Stimulated activated CD8-positive, alpha-beta memory T cell treated with anti-CD3 and anti-CD28 coated beads, Interleukin-4, amount 100 ng/mL, for 4 hours (primary cell): ENCODE measurements around the gene CNTN6.

Source experiments
- DNase-seq, 2 donors: peaks; one replicate each; pipeline ENCODE4 v3.0.0-alpha.2; 2020; ENCODE audit warnings: low read depth in 2 of 2, low spot score in 1 of 2

Gene CNTN6

GRCh38 chr3:1400571-1400970 lies 307.7 kb downstream of the CNTN6 start:
- DNase-seq: no peak

- no peak for DNase-seq
These were observed 311.6 kb downstream of the CNTN6 start for GRCh38 chr3:1404270-1404962.

GRCh38 chr3:1406250-1406649 lies 313.4 kb downstream of the CNTN6 start:
- DNase-seq: no peak

- DNase-seq: no peak
These were observed 328.8 kb downstream of the CNTN6 start for GRCh38 chr3:1421577-1421976.

GRCh38 chr3:1423566-1424089 lies 330.8 kb downstream of the CNTN6 start:
- DNase-seq: no peak

- no peak for DNase-seq
These were observed 346.6 kb downstream of the CNTN6 start for GRCh38 chr3:1439395-1439794.

- DNase-seq: no peak
These were observed 349.4 kb downstream of the CNTN6 start for GRCh38 chr3:1442271-1442670.

- DNase-seq: no peak
These were observed 351.4 kb downstream of the CNTN6 start for GRCh38 chr3:1444195-1444594.

- DNase-seq: no peak
These were observed 353.7 kb downstream of the CNTN6 start for GRCh38 chr3:1446531-1446930.

- no peak for DNase-seq
These were observed 354.6 kb downstream of the CNTN6 start for GRCh38 chr3:1447452-1447851.

- DNase-seq: no peak
These were observed 355.6 kb downstream of the CNTN6 start for GRCh38 chr3:1448443-1448842.
